C4-2B (cell line): ENCODE measurements around the gene KLHL9.
A peak's percentile ranks its signal among the peaks of the same experiment; 100 is the strongest.

Source experiments
- ZFX ChIP-seq: fragments of 450-650 bp; IDR thresholded peaks from 2 replicates; pipeline ENCODE4 v1.6.1; 2017
- TF ChIP-seq, protein P1 (sequence below): fragments of 450-650 bp; conservative IDR thresholded peaks from 2 replicates; pipeline ENCODE4 v1.5.1; 2017; ENCODE audit warnings: mild to moderate bottlenecking

- TF ChIP-seq, protein P1, sequence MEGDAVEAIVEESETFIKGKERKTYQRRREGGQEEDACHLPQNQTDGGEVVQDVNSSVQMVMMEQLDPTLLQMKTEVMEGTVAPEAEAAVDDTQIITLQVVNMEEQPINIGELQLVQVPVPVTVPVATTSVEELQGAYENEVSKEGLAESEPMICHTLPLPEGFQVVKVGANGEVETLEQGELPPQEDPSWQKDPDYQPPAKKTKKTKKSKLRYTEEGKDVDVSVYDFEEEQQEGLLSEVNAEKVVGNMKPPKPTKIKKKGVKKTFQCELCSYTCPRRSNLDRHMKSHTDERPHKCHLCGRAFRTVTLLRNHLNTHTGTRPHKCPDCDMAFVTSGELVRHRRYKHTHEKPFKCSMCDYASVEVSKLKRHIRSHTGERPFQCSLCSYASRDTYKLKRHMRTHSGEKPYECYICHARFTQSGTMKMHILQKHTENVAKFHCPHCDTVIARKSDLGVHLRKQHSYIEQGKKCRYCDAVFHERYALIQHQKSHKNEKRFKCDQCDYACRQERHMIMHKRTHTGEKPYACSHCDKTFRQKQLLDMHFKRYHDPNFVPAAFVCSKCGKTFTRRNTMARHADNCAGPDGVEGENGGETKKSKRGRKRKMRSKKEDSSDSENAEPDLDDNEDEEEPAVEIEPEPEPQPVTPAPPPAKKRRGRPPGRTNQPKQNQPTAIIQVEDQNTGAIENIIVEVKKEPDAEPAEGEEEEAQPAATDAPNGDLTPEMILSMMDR: peak; percentile 89
- no peak for TF ChIP-seq ZFX
Measured at GRCh38 chr9:21326526-21327139, 8.6 kb downstream of the KLHL9 start.
